Measurements from ENCODE around the gene WASF2. TPM values are rescaled to one million over a fixed set of nuclear protein-coding genes. Genes with fewer than 3 reads are reported as not detected.

WASF2 gene
- total and polyA plus RNA-seq, 5 experiments from 2014 or later = 54.8 to 185 (median 68.9) TPM

- Mint-ChIP-seq H3K9me3 (no peaks in the 10 kb centered on the region), H3K27ac (peak overlapping the region; percentile 40 to 96 (median 92)), H3K4me3 (peak overlapping the region; percentile 76 to 91 (median 81)), H3K36me3 (peaks cover 0 to 21% (median 6%) of the 10 kb centered on the region in 3 donors), H3K27me3 (no peaks in the 10 kb centered on the region), H3K4me1 (peaks cover 38 to 88% (median 81%) of the 10 kb centered on the region in 4 donors)
- peak; percentile 41 to 60 for ATAC-seq
- POLR2A ChIA-PET = interaction anchor here (0.7 to 1.7 kb wide), 10 partner anchors 9 to 244 kb away, joined by 3 to 13 read pairs (median 4); partner anchors contain the start of genes IFI6 and WASF2
- peak in 1 of 10 donors; percentile 17 for DNase-seq
Measured at GRCh38 chr1:27428316-27429028, 61.5 kb downstream of the WASF2 start.

GRCh38 chr1:27427816-27428315 is 62.1 kb downstream of the WASF2 start:
- POLR2A ChIA-PET = interaction anchor here (0.7 to 1.7 kb wide), 9 partner anchors 10 to 244 kb away, joined by 3 to 13 read pairs (median 4); partner anchors contain the start of genes IFI6 and WASF2
- no peak for DNase-seq
- Mint-ChIP-seq H3K9me3 (no peaks in the 10 kb centered on the region), H3K27me3 (no peaks in the 10 kb centered on the region), H3K27ac (peak overlapping the region; percentile 40 to 96 (median 92)), H3K4me1 (peaks cover 34 to 86% (median 77%) of the 10 kb centered on the region in 4 donors), H3K36me3 (peaks cover 0 to 21% (median 6%) of the 10 kb centered on the region in 3 donors), H3K4me3 (peak overlapping the region; percentile 76 to 91 (median 81))
- ATAC-seq = no peak

GRCh38 chr1:27427329-27427728 is 62.6 kb downstream of the WASF2 start:
- Mint-ChIP-seq H3K27me3 (no peaks in the 10 kb centered on the region), H3K27ac (peak overlapping the region; percentile 40 to 96 (median 91)), H3K9me3 (no peaks in the 10 kb centered on the region), H3K36me3 (peaks cover 0 to 21% (median 6%) of the 10 kb centered on the region in 3 donors), H3K4me1 (peaks cover 34 to 88% (median 81%) of the 10 kb centered on the region in 4 donors), H3K4me3 (peak overlapping the region in 9 of 10 donors; percentile 77 to 91 (median 82))
- ATAC-seq = no peak
- no peak for DNase-seq
- POLR2A ChIA-PET = interaction anchor here (0.7 to 1.7 kb wide), 6 partner anchors 10 to 191 kb away, joined by 3 to 13 read pairs (median 4); no protein-coding TSS in a partner anchor

GRCh38 chr1:27423709-27424108 is 66.3 kb downstream of the WASF2 start:
- peak overlapping the region; percentile 17 to 91 (median 83) for H3K27ac Mint-ChIP-seq

GRCh38 chr1:27418326-27419185 is 71.4 kb downstream of the WASF2 start:
- ATAC-seq = no peak
- H3K4me3 Mint-ChIP-seq = no peak overlapping the region
- H3K4me1 Mint-ChIP-seq = peaks cover 20 to 63% (median 47%) of the 10 kb centered on the region in 4 donors
- H3K9me3 Mint-ChIP-seq = no peaks in the 10 kb centered on the region
- peak overlapping the region in 9 of 10 donors; percentile 2 to 88 (median 75) for H3K27ac Mint-ChIP-seq
- POLR2A ChIA-PET = interaction anchor here (2.5 kb wide), 1 partner anchor 72 kb away, joined by 8 read pairs; the partner anchor contains the start of gene WASF2
- H3K36me3 Mint-ChIP-seq = peaks cover 14 to 56% (median 18%) of the 10 kb centered on the region in 3 donors
- no peak for DNase-seq
- H3K27me3 Mint-ChIP-seq = no peaks in the 10 kb centered on the region

More at GRCh38 chr1:27423709-27424108, 66.3 kb downstream of the WASF2 start:
- Mint-ChIP-seq H3K9me3 (no peaks in the 10 kb centered on the region), H3K27me3 (no peaks in the 10 kb centered on the region), H3K4me3 (no peak overlapping the region), H3K4me1 (peaks cover 30 to 77% (median 65%) of the 10 kb centered on the region in 4 donors), H3K36me3 (peaks cover 0 to 26% (median 6%) of the 10 kb centered on the region in 3 donors)
- no peak for ATAC-seq
- POLR2A ChIA-PET = interaction anchor here (0.9 to 1.8 kb wide), 2 partner anchors 11 to 13 kb away, joined by 3 to 5 read pairs; no protein-coding TSS in a partner anchor
- no peak for DNase-seq

GRCh38 chr1:27417713-27418112 is 72.3 kb downstream of the WASF2 start:
- Mint-ChIP-seq H3K4me1 (peaks cover 20 to 57% (median 44%) of the 10 kb centered on the region in 4 donors), H3K9me3 (no peaks in the 10 kb centered on the region), H3K36me3 (peaks cover 14 to 65% (median 18%) of the 10 kb centered on the region in 3 donors), H3K27ac (peak overlapping the region in 4 of 10 donors; percentile 28 to 81 (median 63)), H3K4me3 (no peak overlapping the region), H3K27me3 (no peaks in the 10 kb centered on the region)
- no peak for ATAC-seq
- POLR2A ChIA-PET = interaction anchor here (0.6 to 2.5 kb wide), 3 partner anchors 10 to 73 kb away, joined by 3 to 8 read pairs (median 3); partner anchors contain the start of gene WASF2
- DNase-seq = no peak

- H3K27me3 Mint-ChIP-seq = no peaks in the 10 kb centered on the region
- H3K4me1 Mint-ChIP-seq = peaks cover 16 to 46% (median 35%) of the 10 kb centered on the region in 4 donors
- H3K9me3 Mint-ChIP-seq = no peaks in the 10 kb centered on the region
- POLR2A ChIA-PET = interaction anchor here (0.9 to 2.8 kb wide), 5 partner anchors 11 to 244 kb away, joined by 3 to 9 read pairs (median 6); partner anchors contain the start of gene WASF2
- ATAC-seq = peak; percentile 66 to 70
- no peak overlapping the region for H3K4me3 Mint-ChIP-seq
- H3K36me3 Mint-ChIP-seq = peaks cover 14 to 73% (median 23%) of the 10 kb centered on the region in 3 donors
- DNase-seq = peak in 8 of 10 donors; percentile 34 to 78 (median 56)
- H3K27ac Mint-ChIP-seq = peak overlapping the region in 4 of 10 donors; percentile 18 to 75 (median 44)
Measured at GRCh38 chr1:27416387-27417111, 73.4 kb downstream of the WASF2 start.

- POLR2A ChIA-PET = interaction anchor here (2.8 kb wide), 1 partner anchor 16 kb away, joined by 9 read pairs; no protein-coding TSS in a partner anchor
- ATAC-seq (no peak), DNase-seq (no peak)
- peaks cover 14 to 38% (median 26%) of the 10 kb centered on the region in 4 donors for H3K4me1 Mint-ChIP-seq
- peak overlapping the region in 1 of 10 donors; percentile 82 for H3K27ac Mint-ChIP-seq
- peaks cover 14 to 95% (median 23%) of the 10 kb centered on the region in 3 donors for H3K36me3 Mint-ChIP-seq
- H3K4me3 Mint-ChIP-seq = no peak overlapping the region
- no peaks in the 10 kb centered on the region for H3K9me3 Mint-ChIP-seq
- no peaks in the 10 kb centered on the region for H3K27me3 Mint-ChIP-seq
Measured at GRCh38 chr1:27414091-27414490, 75.9 kb downstream of the WASF2 start.

- POLR2A ChIA-PET = interaction anchor here (0.8 kb wide), 1 partner anchor 100 kb away, joined by 3 read pairs; no protein-coding TSS in a partner anchor
- DNase-seq = no peak
- peak overlapping the region in 1 of 10 donors; percentile 6 for H3K27ac Mint-ChIP-seq
- H3K4me1 Mint-ChIP-seq = peaks cover 11 to 27% (median 17%) of the 10 kb centered on the region in 4 donors
- ATAC-seq = no peak
- peaks cover 14 to 95% (median 21%) of the 10 kb centered on the region in 3 donors for H3K36me3 Mint-ChIP-seq
- H3K9me3 Mint-ChIP-seq = no peaks in the 10 kb centered on the region
- H3K27me3 Mint-ChIP-seq = no peaks in the 10 kb centered on the region
- H3K4me3 Mint-ChIP-seq = no peak overlapping the region
Measured at GRCh38 chr1:27413004-27413403, 77.0 kb downstream of the WASF2 start.

GRCh38 chr1:27412502-27412901 is 77.5 kb downstream of the WASF2 start:
- Mint-ChIP-seq H3K27ac (peak overlapping the region in 1 of 10 donors; percentile 15), H3K27me3 (no peaks in the 10 kb centered on the region), H3K36me3 (peaks cover 14 to 95% (median 21%) of the 10 kb centered on the region in 3 donors), H3K4me3 (no peak overlapping the region), H3K9me3 (no peaks in the 10 kb centered on the region), H3K4me1 (peaks cover 11 to 25% (median 16%) of the 10 kb centered on the region in 4 donors)
- POLR2A ChIA-PET = interaction anchor here (0.8 kb wide), 1 partner anchor 100 kb away, joined by 3 read pairs; no protein-coding TSS in a partner anchor
- DNase-seq (no peak), ATAC-seq (no peak)

- POLR2A ChIA-PET = interaction anchor here (0.5 to 1.3 kb wide), 3 partner anchors 12 to 94 kb away, joined by 3 to 7 read pairs (median 3); no protein-coding TSS in a partner anchor
- Mint-ChIP-seq H3K27me3 (no peaks in the 10 kb centered on the region), H3K27ac (peak overlapping the region in 4 of 10 donors; percentile 11 to 48 (median 34)), H3K4me3 (no peak overlapping the region), H3K36me3 (peaks cover 11 to 83% (median 16%) of the 10 kb centered on the region in 3 donors), H3K4me1 (peaks cover under 1 to 19% (median 3%) of the 10 kb centered on the region in 4 donors), H3K9me3 (no peaks in the 10 kb centered on the region)
- ATAC-seq (no peak), DNase-seq (no peak)
Measured at GRCh38 chr1:27410709-27411108, 79.3 kb downstream of the WASF2 start.
